Mucosa of rectum (tissue), 2 donors: Measurements from ENCODE around the gene PCDHGA6.
A peak's percentile ranks its signal among the peaks of the same experiment; 100 is the strongest.
"Not testable (repeated sequence)": the region's sequence is repeated elsewhere in the genome, so short reads cannot be mapped to it uniquely, and the experiment has no call there.

ENCODE experiments used
- H3K27ac ChIP-seq, 2 donors: one replicate each; pipeline ENCODE4 v1.7.0; 2013; ENCODE audit warnings: inconsistent platforms in 2 of 2, low read depth in 2 of 2, low read length in 2 of 2
- H3K27me3 ChIP-seq, 2 donors: one replicate each; pipeline ENCODE4 v1.7.0; 2013; ENCODE audit warnings: low read length in 2 of 2; ENCODE audit not compliant: control insufficient read depth in 2 of 2, insufficient read depth in 2 of 2
- H3K36me3 ChIP-seq, 2 donors: one replicate each; pipeline ENCODE4 v1.7.0; 2013; ENCODE audit warnings: low read length in 2 of 2; ENCODE audit not compliant: control insufficient read depth in 2 of 2, insufficient read depth in 2 of 2
- H3K4me1 ChIP-seq, 2 donors: one replicate each; pipeline ENCODE4 v1.7.0; 2013; ENCODE audit warnings: low read length in 2 of 2, mild to moderate bottlenecking in 1 of 2; ENCODE audit not compliant: control insufficient read depth in 2 of 2, insufficient read depth in 2 of 2
- H3K4me3 ChIP-seq, 2 donors: one replicate each; pipeline ENCODE4 v1.7.0; 2013; ENCODE audit warnings: low read length in 2 of 2
- H3K9ac ChIP-seq, 2 donors: one replicate each; pipeline ENCODE4 v1.7.0; 2013; ENCODE audit warnings: low read length in 2 of 2, low read depth in 1 of 2, mild to moderate bottlenecking in 1 of 2
- H3K9me3 ChIP-seq, 2 donors: one replicate each; pipeline ENCODE4 v1.7.0; 2013; ENCODE audit warnings: low read length in 2 of 2; ENCODE audit not compliant: control insufficient read depth in 2 of 2
- donor health status: healthy.
- donor health status: Normal muscosa, but diverticular disease.

The PCDHGA6 gene

DNA sequence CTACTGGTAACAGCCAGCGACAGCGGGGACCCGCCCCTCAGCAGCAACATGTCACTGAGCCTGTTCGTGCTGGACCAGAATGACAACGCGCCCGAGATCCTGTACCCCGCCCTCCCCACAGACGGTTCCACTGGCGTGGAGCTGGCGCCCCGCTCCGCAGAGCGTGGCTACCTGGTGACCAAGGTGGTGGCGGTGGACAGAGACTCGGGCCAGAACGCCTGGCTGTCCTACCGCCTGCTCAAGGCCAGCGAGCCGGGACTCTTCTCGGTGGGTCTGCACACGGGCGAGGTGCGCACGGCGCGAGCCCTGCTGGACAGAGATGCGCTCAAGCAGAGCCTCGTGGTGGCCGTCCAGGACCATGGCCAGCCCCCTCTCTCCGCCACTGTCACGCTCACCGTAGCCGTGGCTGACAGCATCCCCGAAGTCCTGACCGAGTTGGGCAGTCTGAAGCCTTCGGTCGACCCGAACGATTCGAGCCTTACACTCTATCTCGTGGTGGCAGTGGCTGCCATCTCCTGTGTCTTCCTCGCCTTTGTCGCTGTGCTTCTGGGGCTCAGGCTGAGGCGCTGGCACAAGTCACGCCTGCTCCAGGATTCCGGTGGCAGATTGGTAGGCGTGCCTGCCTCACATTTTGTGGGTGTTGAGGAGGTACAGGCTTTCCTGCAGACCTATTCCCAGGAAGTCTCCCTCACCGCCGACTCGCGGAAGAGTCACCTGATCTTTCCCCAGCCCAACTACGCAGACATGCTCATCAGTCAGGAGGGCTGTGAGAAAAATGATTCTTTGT, 20.9 kb downstream of the PCDHGA6 start:
- H3K4me3 ChIP-seq, H3K27me3 ChIP-seq, H3K9ac ChIP-seq, H3K36me3 ChIP-seq, H3K27ac ChIP-seq, H3K4me1 ChIP-seq: not testable (repeated sequence)
- peaks cover 16 to 38% of the 10 kb centered on the region in 2 donors for H3K9me3 ChIP-seq

DNA sequence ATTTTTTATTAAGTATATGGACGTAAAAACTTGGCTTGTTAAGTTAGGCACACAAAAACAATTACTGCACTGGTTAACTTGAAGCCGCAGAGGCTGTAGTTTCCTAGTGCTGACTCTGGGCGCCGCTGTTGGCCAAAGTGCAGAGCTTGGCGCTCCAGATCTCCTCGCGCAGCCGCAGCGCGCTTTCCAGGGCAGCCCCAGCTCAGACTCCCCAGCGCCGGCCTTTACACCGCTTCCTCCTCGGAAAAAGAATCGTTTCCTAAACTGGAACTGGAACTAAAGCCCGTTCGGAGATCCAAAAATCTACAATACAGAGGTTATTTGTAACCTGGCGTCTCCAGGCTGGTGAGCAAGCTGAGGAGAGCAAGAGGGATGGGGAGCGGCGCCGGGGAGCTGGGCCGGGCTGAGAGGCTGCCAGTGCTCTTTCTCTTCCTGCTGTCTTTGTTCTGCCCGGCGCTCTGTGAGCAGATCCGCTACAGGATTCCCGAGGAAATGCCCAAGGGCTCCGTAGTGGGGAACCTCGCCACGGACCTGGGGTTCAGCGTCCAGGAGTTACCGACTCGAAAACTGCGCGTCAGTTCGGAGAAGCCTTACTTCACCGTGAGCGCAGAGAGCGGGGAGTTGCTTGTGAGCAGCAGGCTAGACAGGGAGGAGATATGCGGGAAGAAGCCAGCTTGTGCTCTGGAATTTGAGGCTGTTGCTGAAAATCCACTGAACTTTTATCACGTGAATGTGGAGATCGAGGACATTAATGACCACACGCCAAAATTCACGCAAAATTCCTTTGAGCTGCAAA, 24.3 kb downstream of the PCDHGA6 start, which contains the start of gene PCDHGB5:
PCDHGB5 (plus strand) TSS at position 192 of the 796 bp plus-strand sequence; CDS start at position 373, 181 bp downstream.
- not testable (repeated sequence) for H3K36me3 ChIP-seq, H3K27me3 ChIP-seq, H3K9ac ChIP-seq, H3K27ac ChIP-seq, H3K4me1 ChIP-seq
- H3K9me3 ChIP-seq = peaks cover 32 to 39% of the 10 kb centered on the region in 2 donors
- peak within 1 kb of the TSS; percentile 16 to 48 for H3K4me3 ChIP-seq

DNA sequence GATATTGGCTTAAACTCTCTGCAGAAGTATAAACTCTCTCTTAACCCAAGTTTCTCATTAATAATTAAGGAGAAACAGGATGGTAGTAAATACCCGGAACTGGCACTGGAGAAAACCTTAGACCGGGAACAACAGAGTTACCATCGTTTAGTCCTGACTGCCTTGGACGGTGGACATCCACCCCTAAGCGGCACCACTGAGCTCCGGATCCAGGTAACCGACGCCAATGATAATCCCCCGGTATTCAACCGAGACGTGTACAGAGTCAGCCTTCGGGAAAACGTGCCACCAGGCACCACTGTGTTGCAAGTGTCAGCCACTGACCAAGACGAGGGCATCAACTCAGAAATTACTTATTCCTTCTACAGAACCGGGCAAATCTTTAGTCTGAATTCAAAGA, 24.9 kb downstream of the PCDHGA6 start:
- Histone ChIP-seq H3K9me3 (peaks cover 35 to 36% of the 10 kb centered on the region in 2 donors), H3K27me3 (peaks cover 0 to 3% of the 10 kb centered on the region in 2 donors), H3K4me3 (peak overlapping the region; percentile 5 to 16), H3K4me1 (no peaks in the 10 kb centered on the region), H3K27ac (no peak overlapping the region), H3K36me3 (no peaks in the 10 kb centered on the region), H3K9ac (no peak overlapping the region)

DNA sequence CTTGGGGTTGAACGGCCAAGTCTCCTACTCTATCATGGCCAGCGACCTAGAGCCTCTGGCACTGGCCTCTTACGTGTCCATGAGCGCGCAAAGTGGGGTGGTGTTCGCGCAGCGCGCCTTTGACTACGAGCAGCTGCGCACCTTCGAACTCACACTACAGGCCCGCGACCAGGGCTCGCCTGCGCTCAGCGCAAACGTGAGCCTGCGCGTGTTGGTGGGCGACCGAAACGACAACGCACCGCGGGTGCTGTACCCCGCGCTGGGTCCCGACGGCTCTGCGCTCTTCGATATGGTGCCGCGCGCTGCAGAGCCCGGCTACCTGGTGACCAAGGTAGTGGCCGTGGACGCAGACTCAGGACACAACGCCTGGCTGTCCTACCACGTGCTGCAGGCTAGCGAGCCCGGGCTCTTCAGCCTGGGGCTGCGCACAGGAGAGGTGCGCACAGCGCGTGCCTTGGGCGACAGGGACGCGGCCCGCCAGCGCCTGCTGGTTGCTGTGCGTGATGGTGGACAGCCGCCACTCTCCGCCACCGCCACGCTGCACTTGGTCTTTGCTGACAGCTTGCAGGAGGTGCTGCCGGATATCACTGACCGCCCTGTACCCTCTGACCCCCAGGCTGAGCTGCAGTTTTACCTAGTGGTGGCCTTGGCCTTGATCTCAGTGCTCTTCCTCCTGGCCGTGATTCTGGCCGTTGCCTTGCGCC, 26.0 kb downstream of the PCDHGA6 start:
- Histone ChIP-seq H3K4me1 (no peaks in the 10 kb centered on the region), H3K27ac (no peak overlapping the region), H3K9ac (no peak overlapping the region), H3K9me3 (peaks cover 34 to 41% of the 10 kb centered on the region in 2 donors), H3K27me3 (peaks cover 0 to 3% of the 10 kb centered on the region in 2 donors), H3K36me3 (no peaks in the 10 kb centered on the region), H3K4me3 (no peak overlapping the region)

DNA sequence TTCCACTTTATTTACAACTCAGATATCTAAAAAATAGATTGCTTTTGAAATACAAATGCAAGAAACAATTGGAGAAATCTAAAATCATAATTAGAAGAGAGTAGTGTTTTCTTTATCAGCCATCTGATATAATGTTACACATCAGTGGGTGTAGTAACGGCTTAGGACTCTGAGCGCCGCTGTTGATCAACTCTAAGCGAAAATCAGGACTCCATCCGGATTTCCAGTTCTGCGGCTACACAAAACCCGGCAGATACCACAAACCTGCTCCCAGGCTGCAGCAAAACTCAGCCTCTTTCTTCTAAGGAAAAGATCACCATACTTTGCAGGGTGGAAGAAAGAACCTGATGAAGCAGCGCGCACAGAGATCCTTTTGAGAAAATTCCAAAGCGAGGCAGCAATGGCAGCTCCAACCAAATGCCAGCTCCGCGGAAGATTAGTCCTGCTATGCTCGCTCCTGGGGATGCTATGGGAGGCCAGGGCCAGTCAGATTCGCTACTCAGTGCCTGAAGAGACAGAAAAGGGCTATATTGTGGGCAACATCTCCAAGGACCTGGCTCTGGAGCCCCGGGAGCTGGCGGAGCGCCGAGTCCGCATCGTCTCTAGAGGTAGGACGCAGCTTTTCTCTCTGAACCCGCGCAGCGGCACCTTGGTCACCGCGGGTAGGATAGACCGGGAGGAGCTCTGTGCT, 29.0 kb downstream of the PCDHGA6 start, which contains the start of gene PCDHGA9:
PCDHGA9 (plus strand) TSS at position 226 of the 691 bp plus-strand sequence; CDS start at position 401, 175 bp downstream.
- Histone ChIP-seq H3K9ac (no peak within 1 kb of the TSS), H3K27ac (no peak within 1 kb of the TSS), H3K9me3 (peaks cover 28 to 41% of the 10 kb centered on the region in 2 donors), H3K4me1 (no peaks in the 10 kb centered on the region), H3K27me3 (peaks cover 0 to 3% of the 10 kb centered on the region in 2 donors), H3K36me3 (no peaks in the 10 kb centered on the region), H3K4me3 (peak within 1 kb of the TSS in 1 of 2 donors; percentile 56)

DNA sequence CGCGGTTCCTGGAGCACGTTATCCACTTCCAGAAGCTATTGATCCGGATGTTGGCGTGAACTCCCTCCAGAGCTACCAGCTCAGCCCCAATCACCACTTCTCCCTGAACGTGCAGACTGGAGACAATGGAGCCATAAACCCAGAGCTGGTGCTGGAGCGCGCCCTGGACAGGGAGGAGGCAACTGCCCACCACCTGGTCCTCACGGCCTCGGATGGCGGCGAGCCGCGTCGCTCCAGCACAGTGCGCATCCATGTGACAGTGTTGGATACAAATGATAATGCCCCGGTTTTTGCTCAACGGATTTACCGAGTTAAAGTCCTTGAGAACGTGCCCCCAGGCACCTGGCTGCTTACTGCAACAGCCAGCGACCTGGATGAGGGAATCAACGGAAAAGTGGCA, 29.7 kb downstream of the PCDHGA6 start:
- H3K27me3 ChIP-seq = peaks cover 0 to 3% of the 10 kb centered on the region in 2 donors
- H3K36me3 ChIP-seq = no peaks in the 10 kb centered on the region
- H3K4me1 ChIP-seq = no peaks in the 10 kb centered on the region
- peak overlapping the region in 1 of 2 donors; percentile 56 for H3K4me3 ChIP-seq
- no peak overlapping the region for H3K9ac ChIP-seq
- H3K9me3 ChIP-seq = peaks cover 28 to 41% of the 10 kb centered on the region in 2 donors
- H3K27ac ChIP-seq = no peak overlapping the region

DNA sequence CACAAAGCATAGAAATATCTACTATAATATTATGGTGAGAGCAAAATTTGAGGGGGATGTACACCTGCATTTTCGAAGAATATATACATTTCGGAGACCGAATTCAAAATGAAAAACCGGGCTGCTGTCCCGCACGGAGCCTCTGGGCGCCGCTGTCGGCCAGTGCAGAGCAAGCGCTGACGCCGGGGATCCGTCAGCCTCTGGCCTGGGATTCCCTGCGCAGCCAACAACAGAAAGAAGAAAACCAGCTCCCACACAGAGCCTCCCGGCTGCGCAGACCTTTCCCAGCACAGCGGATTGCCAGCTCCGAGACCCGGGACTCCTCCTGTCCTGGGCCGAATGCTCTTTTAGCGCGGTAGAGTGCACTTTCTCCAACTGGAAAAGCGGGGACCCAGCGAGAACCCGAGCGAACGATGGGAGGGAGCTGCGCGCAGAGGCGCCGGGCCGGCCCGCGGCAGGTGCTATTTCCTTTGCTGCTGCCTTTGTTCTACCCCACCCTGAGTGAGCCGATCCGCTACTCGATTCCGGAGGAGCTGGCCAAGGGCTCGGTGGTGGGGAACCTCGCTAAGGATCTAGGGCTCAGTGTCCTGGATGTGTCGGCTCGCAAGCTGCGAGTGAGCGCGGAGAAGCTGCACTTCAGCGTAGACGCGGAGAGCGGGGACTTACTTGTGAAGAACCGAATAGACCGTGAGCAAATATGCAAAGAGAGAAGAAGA, 34.3 kb downstream of the PCDHGA6 start, which contains the start of gene PCDHGB6:
PCDHGB6 (plus strand) TSS at position 232 of the 716 bp plus-strand sequence; CDS start at position 414, 182 bp downstream.
- peak within 1 kb of the TSS; percentile 34 to 41 for H3K4me3 ChIP-seq
- H3K27ac ChIP-seq, H3K4me1 ChIP-seq, H3K36me3 ChIP-seq, H3K27me3 ChIP-seq: not testable (repeated sequence)
- peaks cover 24 to 26% of the 10 kb centered on the region in 2 donors for H3K9me3 ChIP-seq
- H3K9ac ChIP-seq = peak within 1 kb of the TSS in 1 of 2 donors; percentile 24

GRCh38 chr5:141409598-141410306, 36.1 kb downstream of the PCDHGA6 start:
- peaks cover 14 to 32% of the 10 kb centered on the region in 2 donors for H3K9me3 ChIP-seq
- no peak overlapping the region for H3K9ac ChIP-seq
- no peak overlapping the region for H3K27ac ChIP-seq
- H3K4me3 ChIP-seq = no peak overlapping the region
- no peaks in the 10 kb centered on the region for H3K27me3 ChIP-seq
- H3K4me1 ChIP-seq = no peaks in the 10 kb centered on the region
- H3K36me3 ChIP-seq = no peaks in the 10 kb centered on the region
